Effector CD8-positive, alpha-beta T cell (primary cell): ENCODE data around the gene AMDHD1.

Source experiments
- DNase-seq: peaks from one replicate; lab custom pipeline; 2025; lab: John Stamatoyannopoulos, UW
- total RNA-seq, 4 experiments: gene quantifications; one replicate each; lab custom pipeline; 2026; lab: John Stamatoyannopoulos, UW

Gene AMDHD1, protein sequence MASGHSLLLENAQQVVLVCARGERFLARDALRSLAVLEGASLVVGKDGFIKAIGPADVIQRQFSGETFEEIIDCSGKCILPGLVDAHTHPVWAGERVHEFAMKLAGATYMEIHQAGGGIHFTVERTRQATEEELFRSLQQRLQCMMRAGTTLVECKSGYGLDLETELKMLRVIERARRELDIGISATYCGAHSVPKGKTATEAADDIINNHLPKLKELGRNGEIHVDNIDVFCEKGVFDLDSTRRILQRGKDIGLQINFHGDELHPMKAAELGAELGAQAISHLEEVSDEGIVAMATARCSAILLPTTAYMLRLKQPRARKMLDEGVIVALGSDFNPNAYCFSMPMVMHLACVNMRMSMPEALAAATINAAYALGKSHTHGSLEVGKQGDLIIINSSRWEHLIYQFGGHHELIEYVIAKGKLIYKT
- 1.5 to 4.0 (median 2.2) reads per million in 4 experiments for total RNA-seq

DNA sequence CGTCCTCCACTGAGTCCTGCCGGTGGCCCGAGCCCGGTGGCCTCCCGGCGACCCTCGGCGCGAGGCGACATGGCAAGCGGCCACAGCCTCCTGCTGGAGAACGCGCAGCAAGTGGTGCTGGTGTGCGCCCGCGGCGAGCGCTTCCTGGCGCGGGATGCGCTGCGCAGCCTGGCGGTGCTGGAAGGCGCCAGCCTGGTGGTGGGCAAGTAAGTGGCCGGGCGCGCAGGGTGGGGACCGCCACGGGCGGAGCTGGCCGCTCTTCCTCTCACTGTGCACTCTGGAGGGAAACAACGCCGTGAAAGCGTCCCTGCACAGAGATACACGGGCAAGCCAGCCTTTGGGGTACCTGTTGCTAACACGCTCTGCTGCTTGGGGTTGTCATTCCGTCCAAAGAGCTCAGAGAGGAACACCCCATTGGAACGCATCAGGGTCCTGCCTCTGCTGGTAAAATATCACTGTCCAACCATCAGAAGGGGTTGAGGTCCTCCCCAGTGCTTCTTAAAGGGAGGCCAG, at the start of gene AMDHD1:
Gene AMDHD1, plus strand, starts transcription at position 2 of the 513 bp plus-strand sequence. Its CDS starts 68 bp downstream, at position 70.
- DNase-seq = peak; percentile 39

DNA sequence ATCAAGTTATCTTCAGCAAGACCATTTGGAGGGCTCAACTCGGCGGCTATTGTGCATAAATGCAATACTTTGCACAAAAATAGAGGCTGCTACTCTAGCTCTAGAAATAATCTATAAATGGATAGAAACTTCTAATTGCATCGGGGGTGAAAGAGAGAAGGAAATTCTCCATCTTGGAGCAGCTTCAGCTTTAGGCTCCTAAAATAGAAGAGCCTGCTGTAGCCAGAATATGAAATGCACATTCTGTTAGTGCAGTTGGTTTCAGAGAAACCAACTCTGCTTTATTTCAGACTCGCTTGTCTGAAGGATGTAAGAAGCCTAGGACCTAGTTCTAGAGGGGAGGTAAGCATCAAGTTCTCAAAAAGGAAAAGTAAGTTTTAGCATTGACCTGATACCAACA, 46.3 kb upstream of the AMDHD1 start:
- DNase-seq = no peak

DNA sequence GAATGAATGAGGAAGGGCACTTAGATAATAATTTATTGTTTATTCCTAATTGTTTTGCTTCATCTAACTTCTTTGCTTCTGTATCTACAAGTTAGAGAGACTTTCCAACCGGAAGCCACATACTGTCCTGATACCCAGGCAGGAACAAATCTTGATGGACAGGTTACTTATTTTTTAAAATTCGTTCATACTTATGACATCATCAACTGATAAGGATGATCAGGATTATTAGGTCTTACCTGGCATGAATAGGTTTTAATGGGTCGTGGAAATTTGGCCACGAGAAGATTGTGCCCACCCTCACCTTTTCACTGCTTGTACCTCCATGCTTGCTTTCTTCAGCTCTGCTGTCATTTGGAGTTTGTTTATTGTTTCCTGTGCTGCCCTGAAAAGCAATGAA, 45.0 kb upstream of the AMDHD1 start:
- DNase-seq = no peak

DNA sequence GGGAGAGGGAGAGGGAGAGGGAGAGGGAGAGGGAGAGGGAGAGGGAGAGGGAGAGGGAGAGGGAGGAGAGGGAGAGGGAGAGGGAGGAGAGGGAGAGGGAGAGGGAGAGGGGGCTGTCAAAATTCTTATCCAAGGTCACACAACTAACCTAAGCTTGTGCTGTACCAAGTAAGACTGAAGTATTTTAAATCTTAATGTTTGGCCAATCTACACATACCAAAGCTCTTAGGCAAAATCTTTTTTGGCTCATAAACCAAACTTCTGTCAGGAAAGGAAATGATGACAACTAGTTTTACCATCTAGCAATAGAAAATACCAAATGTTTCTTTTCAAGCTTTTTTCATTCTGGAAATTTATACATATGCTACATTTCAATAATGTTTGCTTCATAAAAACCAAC, 34.6 kb upstream of the AMDHD1 start:
- DNase-seq = no peak

DNA sequence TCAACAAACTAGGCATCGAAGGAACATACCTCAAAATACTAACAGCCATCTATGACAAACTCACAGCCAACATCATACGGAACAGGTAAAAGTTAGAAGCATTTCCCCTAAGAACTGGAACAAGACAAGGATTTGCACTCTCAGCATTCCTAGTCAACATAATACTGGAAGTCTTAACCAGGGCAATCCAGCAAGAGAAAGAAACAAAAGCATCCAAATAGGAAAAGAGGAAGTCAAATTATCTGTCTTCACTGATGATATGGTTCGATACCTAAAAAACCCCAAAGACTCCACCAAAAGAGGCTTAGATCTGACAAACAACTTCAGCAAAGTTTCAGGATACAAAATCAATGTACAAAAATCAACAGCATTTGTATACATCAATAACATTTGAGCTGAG, 33.3 kb upstream of the AMDHD1 start:
- DNase-seq = no peak

DNA sequence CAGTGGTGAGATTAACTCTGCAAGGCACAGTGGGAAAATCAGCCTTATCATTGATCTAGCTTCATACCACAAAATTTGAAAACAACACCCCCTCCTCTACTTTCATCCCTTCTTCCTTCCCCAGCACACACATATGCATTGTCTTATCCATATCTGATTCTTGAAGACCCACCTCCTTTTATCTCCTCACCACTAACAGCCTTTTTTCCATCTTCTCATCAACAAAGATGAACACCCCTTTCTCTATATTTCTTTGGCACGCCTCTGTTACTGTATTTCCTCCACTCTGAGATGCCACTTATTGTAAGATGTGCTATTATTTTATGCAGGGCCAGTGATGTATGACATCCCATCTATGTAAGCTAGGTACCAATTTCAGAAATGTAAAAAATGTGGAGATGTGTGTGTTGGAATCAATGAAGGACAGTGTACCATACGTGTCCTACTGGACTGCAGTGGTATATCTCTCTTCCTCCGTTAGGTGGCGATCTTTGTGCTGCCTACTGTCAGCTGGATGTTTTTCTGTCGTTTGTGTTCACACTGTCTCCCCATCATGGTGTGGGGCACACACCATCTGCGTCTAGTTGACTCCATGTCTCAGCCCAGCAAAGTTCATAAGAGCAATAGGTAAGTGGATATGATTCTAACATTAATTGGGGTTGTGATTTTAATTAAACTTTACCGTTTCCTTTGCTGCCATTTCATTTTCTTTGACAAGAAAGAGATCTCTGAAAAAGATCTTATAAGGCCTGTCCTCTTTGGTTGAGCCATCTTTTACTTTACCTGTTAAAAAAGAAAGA, 24.7 kb upstream of the AMDHD1 start:
- DNase-seq = no peak

DNA sequence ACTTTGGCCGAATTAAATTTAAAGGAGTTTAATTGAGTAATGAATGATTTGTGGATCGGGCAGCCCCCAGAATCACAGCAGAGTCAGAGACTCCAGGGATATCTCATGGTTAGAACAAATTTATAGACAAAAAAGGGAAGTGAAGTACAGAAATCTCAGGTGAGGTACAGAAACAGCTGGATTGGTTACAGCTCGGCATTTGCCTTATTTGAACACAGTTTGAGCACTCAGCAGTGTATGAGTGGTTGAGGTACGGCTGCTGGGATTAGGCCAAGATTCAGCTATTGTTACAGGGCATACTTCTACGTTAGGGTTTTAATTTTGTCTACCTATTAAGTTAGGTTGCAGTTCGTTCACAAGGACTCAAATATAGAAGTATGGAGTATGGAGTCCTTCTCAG, 24.0 kb upstream of the AMDHD1 start:
- no peak for DNase-seq

DNA sequence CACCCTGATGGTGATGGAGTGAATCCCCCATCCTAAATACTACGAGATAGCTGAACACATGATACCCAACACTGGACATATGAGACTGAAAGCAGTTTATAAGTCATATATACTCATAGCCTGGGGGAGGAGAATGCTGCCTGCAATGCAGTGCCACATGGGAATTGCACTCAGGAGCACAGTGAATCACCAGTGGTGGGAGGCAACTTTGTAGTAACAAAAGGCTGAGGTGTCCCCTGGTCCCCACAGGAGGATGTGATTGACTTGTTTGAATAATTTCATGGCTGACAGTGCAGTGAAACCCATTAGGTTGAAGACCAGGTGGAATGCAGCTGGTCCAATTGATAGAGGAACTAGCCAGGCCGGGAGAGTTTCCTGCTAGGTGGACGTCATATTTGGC, 20.9 kb upstream of the AMDHD1 start:
- no peak for DNase-seq

DNA sequence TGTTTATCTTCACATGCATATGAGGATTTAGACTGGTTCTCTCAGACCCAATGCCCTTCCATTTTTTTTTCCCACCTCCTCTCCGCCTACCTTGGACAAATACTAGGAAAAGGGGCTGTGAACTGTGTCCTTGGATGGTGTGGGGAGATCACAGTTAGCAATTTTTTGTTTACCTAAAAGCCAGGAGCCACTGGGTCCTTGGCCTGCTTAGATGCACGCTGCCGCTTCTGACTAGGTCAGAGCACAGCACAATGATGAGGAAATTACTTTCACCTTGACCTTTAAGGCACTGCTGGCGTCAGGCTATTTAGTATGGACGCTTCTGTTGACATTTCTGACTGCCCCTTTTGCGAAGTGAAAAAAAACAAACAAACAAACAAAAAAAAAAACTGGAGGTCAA, 2.6 kb upstream of the AMDHD1 start:
- no peak for DNase-seq

DNA sequence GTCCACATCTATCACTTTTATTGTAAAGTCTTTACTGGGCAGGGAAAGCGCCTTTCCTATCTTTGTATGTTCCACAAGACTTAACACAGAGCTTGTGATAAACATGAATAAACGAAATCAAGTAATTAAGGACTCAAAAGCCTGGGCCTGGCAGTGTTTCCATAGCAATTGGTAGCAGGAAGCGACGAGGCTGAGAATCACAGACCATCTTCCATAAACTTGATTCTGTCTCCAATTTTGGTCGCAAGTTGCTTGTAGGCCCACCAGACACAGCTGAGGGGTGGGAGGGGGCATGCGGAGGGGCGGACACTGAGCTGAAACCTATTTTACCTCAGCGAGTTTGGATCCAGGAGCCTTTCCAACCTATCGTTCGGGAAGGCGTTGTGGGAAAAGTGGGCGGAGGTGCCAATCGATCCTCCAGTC, 1.0 kb upstream of the AMDHD1 start:
- no peak for DNase-seq

DNA sequence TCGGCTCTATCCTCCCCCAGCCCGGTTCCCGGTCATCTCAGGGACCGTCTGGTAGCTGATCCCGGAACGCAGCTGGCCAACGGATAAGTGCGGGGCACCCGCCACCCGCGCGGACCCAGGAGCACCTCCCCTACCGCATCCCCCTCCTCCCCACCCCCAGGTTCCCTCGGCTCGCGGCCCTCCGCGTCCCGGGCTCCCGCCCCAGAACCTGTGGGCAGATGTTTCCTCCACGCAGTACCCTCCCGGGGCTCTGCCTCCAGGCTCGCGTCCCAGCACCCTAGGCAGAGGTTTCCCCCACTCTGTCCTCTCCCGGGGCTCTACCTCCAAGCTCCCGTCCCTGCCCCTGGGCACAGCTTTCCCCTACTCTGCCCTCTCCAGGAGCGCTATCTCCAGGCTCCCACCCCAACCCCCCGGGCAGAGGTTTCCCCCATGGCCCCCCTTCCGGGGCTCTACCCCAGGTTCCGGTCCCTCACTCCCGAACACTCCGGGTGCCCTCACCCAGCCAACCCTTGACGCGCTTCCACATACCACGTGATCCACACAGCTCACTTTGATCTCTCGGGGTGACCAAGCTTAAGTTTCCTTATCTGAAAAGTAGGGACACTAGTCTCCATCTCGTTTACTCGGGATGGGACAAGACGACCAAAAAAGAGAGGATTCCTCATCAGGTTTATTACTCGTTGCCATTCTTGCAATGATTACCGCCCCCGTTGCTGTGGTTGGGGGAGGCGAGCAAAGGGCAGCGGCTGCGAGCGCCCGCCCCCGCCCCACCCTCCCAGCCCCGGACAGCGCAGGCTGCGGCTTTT, 404 bp upstream of the AMDHD1 start, which contains the start of gene CCDC38:
Gene CCDC38, minus strand, starts transcription at position 91 of the 806 bp plus-strand sequence. CDS start 6,105 bp downstream, outside the sequence.
- DNase-seq = peak; percentile 70

DNA sequence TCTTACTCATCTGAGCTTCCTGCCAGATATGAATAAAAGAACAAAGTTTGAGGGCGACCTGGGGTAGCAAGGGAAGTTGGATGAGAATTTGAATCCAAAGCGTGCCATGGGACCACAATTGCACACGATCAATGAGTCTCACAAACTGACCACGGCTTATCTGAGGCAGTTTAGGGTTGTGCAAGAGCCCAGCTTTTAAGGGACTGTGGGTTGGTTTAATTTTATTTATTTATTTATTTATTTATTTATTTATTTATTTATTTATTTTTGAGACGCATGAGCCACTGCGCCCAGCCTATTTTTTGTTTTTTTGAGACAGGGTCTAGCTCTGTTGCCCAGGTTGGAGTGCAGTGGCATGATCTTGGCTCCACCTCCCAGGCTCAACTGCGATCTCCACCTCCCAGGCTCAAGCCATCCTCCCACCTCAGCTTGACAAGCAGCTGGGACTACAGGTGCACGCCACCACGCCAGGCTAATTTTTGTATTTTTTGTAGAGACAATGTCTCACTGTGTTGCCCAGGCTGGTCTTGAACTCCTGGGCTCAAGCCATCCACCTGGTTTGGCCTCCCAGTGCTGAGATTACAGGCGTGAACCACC, 1.1 kb downstream of the AMDHD1 start:
- DNase-seq = no peak

DNA sequence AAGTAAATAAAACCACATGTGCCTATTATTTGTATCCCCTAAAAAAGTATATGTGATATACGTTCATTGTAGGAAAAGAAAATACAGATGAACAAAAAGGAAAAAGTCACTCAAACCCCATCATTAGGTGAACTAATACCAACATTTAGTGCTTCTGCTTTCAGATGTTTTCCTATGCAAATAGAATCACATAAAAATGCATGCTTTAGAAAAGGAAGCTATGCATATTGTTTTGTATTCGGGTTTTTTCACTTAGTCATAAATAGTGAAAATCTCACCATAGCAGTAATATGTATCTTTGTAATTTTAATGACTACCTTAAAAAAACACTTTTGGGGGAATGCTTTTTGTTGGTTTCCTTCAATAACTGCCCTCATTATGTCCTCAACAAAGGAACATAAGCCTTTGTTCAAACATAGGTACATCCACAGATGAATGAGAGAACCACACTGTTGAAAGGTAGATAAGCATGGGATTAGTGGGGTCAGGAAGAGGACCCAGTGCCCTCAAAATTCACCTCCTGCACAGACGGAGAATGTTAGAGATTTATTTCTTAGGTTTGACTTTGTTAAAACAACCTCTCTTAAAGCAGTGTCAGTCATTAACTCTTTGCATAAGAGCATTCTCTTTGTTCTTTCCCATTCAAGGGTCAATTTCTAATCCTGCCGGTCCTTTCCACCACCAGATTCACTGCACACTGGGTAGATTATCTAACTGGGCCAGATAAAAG, 6.5 kb downstream of the AMDHD1 start:
- no peak for DNase-seq

DNA sequence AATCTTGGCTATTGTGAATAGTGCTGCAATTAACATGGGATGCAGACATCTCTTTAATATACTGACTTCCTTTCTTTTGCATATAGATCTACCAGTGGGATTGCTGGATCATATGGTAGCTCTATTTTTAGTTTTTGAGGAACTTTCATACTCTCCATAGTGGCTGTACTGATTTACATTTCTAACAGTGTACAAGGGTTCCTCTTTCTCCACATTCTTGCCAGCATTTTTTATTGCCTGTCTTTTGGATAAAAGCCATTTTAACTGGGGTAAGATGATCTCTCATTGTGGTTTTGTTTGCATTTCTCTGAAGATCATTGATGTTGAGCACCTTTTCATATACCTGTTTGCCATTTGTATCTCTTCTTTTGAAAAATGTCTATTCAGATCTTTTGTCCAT, 8.4 kb downstream of the AMDHD1 start:
- no peak for DNase-seq

DNA sequence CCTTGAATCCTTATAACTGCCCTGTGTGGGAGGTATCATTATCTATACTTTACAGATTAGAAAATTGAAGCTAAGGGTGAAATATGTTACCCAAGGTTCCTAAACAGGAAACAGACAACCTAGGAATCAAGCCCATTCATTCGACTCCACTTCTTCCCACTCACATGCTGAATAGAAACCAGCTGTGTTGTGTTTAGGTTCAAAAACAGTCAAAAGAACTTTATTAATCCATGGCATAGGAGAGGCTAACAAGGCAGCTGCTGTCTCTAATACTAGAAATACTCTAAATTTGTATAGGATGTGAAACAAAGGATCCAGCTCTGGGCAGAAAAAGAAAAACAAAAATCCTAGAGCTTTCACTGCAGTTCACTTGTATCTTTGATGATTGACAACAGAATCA, 9.9 kb downstream of the AMDHD1 start:
- no peak for DNase-seq

DNA sequence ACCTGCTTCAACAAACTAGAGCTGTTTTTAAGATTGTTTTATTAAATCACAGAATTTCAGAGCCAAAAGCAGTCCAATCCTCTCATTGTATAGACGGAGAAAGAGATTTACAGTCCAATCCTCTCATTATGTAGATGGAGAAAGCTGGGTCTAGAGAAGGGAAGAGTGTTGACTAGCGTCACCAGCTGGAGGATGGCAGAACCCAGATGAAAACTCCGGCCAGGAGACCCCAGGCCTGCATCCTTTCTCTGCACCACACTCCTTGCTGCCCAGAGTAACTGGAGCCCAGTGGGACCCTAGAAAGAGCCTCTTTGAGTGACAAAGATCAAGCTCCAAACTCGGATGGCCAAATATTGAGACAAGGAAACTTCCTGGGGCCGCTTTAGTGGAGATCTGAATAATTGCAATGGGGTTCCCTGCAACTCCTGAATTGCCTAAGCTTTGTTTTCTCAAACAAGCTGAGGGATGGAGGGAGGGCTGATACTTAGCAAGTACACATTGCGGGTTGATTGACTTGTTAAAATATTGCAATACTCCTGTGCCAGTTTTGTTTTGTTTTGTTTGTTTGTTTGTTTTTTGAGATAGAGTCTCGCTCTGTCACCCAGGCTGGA, 12.5 kb downstream of the AMDHD1 start:
- no peak for DNase-seq

DNA sequence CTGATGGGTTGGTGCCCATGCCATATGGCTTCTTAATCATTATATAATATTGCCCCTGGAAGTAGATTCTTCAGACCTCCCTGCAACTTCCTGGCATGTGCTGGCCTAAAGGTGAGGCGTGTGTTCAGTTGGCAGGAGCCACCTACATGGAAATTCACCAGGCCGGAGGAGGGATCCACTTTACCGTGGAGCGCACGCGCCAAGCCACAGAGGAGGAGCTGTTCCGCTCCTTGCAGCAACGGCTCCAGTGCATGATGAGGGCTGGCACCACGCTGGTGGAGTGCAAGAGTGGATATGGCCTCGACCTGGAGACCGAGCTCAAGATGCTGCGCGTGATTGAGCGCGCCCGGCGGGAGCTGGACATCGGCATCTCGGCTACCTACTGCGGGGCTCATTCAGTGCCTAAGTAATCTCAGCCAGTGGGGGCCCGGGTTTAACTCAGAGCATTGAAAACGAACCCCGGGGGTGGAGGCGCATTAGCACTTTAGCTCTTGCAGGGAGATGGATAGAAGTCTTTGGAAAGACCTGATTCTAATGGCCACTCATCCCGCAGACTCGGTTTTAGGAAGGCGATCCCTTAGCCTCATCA, 13.5 kb downstream of the AMDHD1 start:
- DNase-seq = no peak

DNA sequence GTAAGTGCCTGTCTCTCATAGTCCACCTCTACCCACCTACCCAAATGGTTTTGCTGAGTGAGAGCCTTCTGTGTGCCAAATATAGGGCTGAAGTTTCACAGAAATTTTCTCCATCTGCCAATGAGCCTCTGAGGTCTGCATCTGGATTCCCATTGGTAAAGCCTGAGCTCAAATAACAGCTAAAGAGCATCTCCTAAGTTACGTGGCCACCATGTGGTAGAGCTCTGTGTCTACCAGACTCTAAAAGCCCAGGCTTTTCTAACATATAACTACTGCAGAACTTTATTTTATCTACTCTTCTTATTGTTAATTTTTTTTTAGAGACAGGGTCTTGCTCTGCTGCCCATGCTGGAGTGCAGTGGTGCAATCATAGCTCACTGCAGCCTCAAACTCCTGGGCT, 16.0 kb downstream of the AMDHD1 start:
- no peak for DNase-seq

DNA sequence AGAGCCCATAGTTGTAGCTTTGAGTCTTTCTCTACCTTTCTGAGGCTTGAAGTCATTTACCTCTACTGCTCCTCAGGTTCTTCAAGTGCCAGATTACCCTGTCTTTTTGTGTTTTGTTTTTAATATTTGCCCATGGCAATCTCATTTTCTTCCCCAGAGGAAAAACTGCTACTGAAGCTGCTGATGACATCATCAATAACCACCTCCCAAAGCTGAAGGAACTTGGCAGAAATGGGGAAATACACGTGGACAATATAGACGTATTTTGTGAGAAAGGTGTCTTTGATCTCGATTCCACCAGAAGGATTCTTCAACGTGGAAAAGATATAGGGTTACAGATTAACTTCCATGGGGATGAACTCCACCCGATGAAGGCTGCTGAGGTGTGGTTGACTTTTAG, 17.1 kb downstream of the AMDHD1 start:
- DNase-seq = no peak

DNA sequence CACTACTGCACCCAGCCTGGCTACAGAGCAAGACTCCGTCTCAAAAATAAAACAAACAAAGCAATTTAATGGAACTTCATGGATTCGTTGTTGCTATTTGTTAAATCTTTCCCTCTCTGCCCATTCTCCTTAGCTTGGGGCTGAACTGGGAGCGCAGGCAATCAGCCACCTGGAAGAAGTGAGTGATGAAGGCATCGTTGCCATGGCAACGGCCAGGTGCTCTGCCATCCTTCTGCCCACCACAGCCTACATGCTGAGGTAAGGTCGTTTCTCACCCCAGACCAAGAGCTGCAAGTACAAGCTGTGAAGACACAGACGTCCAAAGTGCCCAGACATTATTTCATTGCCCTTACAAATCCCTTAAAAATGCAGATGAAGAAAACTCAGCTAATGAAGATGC, 19.1 kb downstream of the AMDHD1 start:
- no peak for DNase-seq
